ENCODE results near the gene ARHGEF28. TPM values are rescaled to one million over a fixed set of nuclear protein-coding genes. Genes with fewer than 3 reads are reported as not detected.
A peak's percentile ranks its signal among the peaks of the same experiment; 100 is the strongest.

Gene ARHGEF28
- total RNA-seq, 2 donors from 2014 or later: 0.17 to 0.53 TPM

GRCh38 chr5:73825199-73825598 lies 199.2 kb downstream of the ARHGEF28 start:
- Mint-ChIP-seq H3K9me3 (no peaks in the 10 kb centered on the region), H3K27ac (no peak overlapping the region), H3K4me3 (no peak overlapping the region), H3K4me1 (ENCODE audit: low read depth in 2 of 2) (no peaks in the 10 kb centered on the region), H3K36me3 (no peaks in the 10 kb centered on the region), H3K27me3 (peaks cover 0 to 2% of the 10 kb centered on the region in 2 donors)
- DNase-seq (ENCODE audit: low spot score) (no peak), ATAC-seq (peak in 1 of 2 donors; percentile 32)

GRCh38 chr5:73825736-73826135 lies 199.7 kb downstream of the ARHGEF28 start:
- Mint-ChIP-seq H3K27ac (no peak overlapping the region), H3K27me3 (peaks cover 0 to 2% of the 10 kb centered on the region in 2 donors), H3K9me3 (no peaks in the 10 kb centered on the region), H3K4me1 (ENCODE audit: low read depth in 2 of 2) (no peaks in the 10 kb centered on the region), H3K4me3 (no peak overlapping the region), H3K36me3 (no peaks in the 10 kb centered on the region)
- DNase-seq (ENCODE audit: low spot score): no peak
- ATAC-seq: peak in 1 of 2 donors; percentile 24

GRCh38 chr5:73826301-73827105 lies 200.5 kb downstream of the ARHGEF28 start:
- no peak overlapping the region for H3K27ac Mint-ChIP-seq
- peaks cover 0 to 2% of the 10 kb centered on the region in 2 donors for H3K27me3 Mint-ChIP-seq
- no peaks in the 10 kb centered on the region for H3K4me1 Mint-ChIP-seq (ENCODE audit: low read depth in 2 of 2)
- DNase-seq (ENCODE audit: low spot score) (no peak), ATAC-seq (no peak)
- no peaks in the 10 kb centered on the region for H3K36me3 Mint-ChIP-seq
- no peaks in the 10 kb centered on the region for H3K9me3 Mint-ChIP-seq
- H3K4me3 Mint-ChIP-seq: no peak overlapping the region

GRCh38 chr5:73827106-73827450 lies 201.1 kb downstream of the ARHGEF28 start:
- H3K27ac Mint-ChIP-seq: no peak overlapping the region
- no peaks in the 10 kb centered on the region for H3K4me1 Mint-ChIP-seq (ENCODE audit: low read depth in 2 of 2)
- DNase-seq (ENCODE audit: low spot score): no peak
- no peaks in the 10 kb centered on the region for H3K36me3 Mint-ChIP-seq
- H3K4me3 Mint-ChIP-seq: no peak overlapping the region
- H3K27me3 Mint-ChIP-seq: peaks cover 0 to 2% of the 10 kb centered on the region in 2 donors
- no peaks in the 10 kb centered on the region for H3K9me3 Mint-ChIP-seq
- no peak for ATAC-seq

GRCh38 chr5:73828465-73828864 lies 202.5 kb downstream of the ARHGEF28 start:
- ATAC-seq (no peak), DNase-seq (ENCODE audit: low spot score) (no peak)
- no peak overlapping the region for H3K4me3 Mint-ChIP-seq
- no peaks in the 10 kb centered on the region for H3K4me1 Mint-ChIP-seq (ENCODE audit: low read depth in 2 of 2)
- no peak overlapping the region for H3K27ac Mint-ChIP-seq
- peaks cover 0 to 2% of the 10 kb centered on the region in 2 donors for H3K27me3 Mint-ChIP-seq
- no peaks in the 10 kb centered on the region for H3K9me3 Mint-ChIP-seq
- H3K36me3 Mint-ChIP-seq: no peaks in the 10 kb centered on the region

- ATAC-seq: no peak
- Mint-ChIP-seq H3K9me3 (no peaks in the 10 kb centered on the region), H3K4me3 (no peak overlapping the region), H3K27me3 (peaks cover 0 to 2% of the 10 kb centered on the region in 2 donors), H3K27ac (no peak overlapping the region), H3K4me1 (ENCODE audit: low read depth in 2 of 2) (no peaks in the 10 kb centered on the region), H3K36me3 (no peaks in the 10 kb centered on the region)
- DNase-seq (ENCODE audit: low spot score): no peak
Measured at GRCh38 chr5:73830646-73831045, 204.7 kb downstream of the ARHGEF28 start.

GRCh38 chr5:73831066-73831465 lies 205.1 kb downstream of the ARHGEF28 start:
- Mint-ChIP-seq H3K27ac (no peak overlapping the region), H3K9me3 (no peaks in the 10 kb centered on the region), H3K4me1 (ENCODE audit: low read depth in 2 of 2) (no peaks in the 10 kb centered on the region), H3K36me3 (no peaks in the 10 kb centered on the region), H3K27me3 (peaks cover 0 to 2% of the 10 kb centered on the region in 2 donors), H3K4me3 (no peak overlapping the region)
- no peak for DNase-seq (ENCODE audit: low spot score)
- ATAC-seq: no peak

GRCh38 chr5:73834693-73835092 lies 208.7 kb downstream of the ARHGEF28 start:
- peaks cover 0 to 3% of the 10 kb centered on the region in 2 donors for H3K27me3 Mint-ChIP-seq
- H3K4me1 Mint-ChIP-seq (ENCODE audit: low read depth in 2 of 2): no peaks in the 10 kb centered on the region
- no peaks in the 10 kb centered on the region for H3K36me3 Mint-ChIP-seq
- H3K9me3 Mint-ChIP-seq: no peaks in the 10 kb centered on the region
- H3K27ac Mint-ChIP-seq: no peak overlapping the region
- H3K4me3 Mint-ChIP-seq: no peak overlapping the region
- DNase-seq (ENCODE audit: low spot score) (no peak), ATAC-seq (no peak)

- no peak for ATAC-seq
- Mint-ChIP-seq H3K36me3 (no peaks in the 10 kb centered on the region), H3K4me3 (no peak overlapping the region), H3K9me3 (no peaks in the 10 kb centered on the region), H3K27me3 (peaks cover 0 to 3% of the 10 kb centered on the region in 2 donors), H3K27ac (no peak overlapping the region), H3K4me1 (ENCODE audit: low read depth in 2 of 2) (no peaks in the 10 kb centered on the region)
- DNase-seq (ENCODE audit: low spot score): no peak
Measured at GRCh38 chr5:73835726-73836125, 209.7 kb downstream of the ARHGEF28 start.

- DNase-seq (ENCODE audit: low spot score) (no peak), ATAC-seq (no peak)
- Mint-ChIP-seq H3K27me3 (peaks cover 0 to 3% of the 10 kb centered on the region in 2 donors), H3K4me1 (ENCODE audit: low read depth in 2 of 2) (no peaks in the 10 kb centered on the region), H3K36me3 (no peaks in the 10 kb centered on the region), H3K9me3 (no peaks in the 10 kb centered on the region), H3K4me3 (no peak overlapping the region), H3K27ac (no peak overlapping the region)
Measured at GRCh38 chr5:73836607-73837006, 210.6 kb downstream of the ARHGEF28 start.

- Mint-ChIP-seq H3K36me3 (no peaks in the 10 kb centered on the region), H3K4me1 (ENCODE audit: low read depth in 2 of 2) (no peaks in the 10 kb centered on the region), H3K27ac (no peak overlapping the region), H3K9me3 (no peaks in the 10 kb centered on the region), H3K27me3 (peaks cover 0 to 3% of the 10 kb centered on the region in 2 donors), H3K4me3 (no peak overlapping the region)
- ATAC-seq (no peak), DNase-seq (ENCODE audit: low spot score) (no peak)
Measured at GRCh38 chr5:73838901-73839300, 212.9 kb downstream of the ARHGEF28 start.

- Mint-ChIP-seq H3K27me3 (peaks cover 0 to 3% of the 10 kb centered on the region in 2 donors), H3K4me1 (ENCODE audit: low read depth in 2 of 2) (no peaks in the 10 kb centered on the region), H3K9me3 (no peaks in the 10 kb centered on the region), H3K36me3 (no peaks in the 10 kb centered on the region), H3K4me3 (no peak overlapping the region), H3K27ac (no peak overlapping the region)
- DNase-seq (ENCODE audit: low spot score): no peak
- ATAC-seq: no peak
Measured at GRCh38 chr5:73841641-73842040, 215.6 kb downstream of the ARHGEF28 start.

GRCh38 chr5:73844165-73844564 lies 218.2 kb downstream of the ARHGEF28 start:
- ATAC-seq (no peak), DNase-seq (ENCODE audit: low spot score) (no peak)
- Mint-ChIP-seq H3K27me3 (no peaks in the 10 kb centered on the region), H3K27ac (no peak overlapping the region), H3K4me3 (no peak overlapping the region), H3K4me1 (ENCODE audit: low read depth in 2 of 2) (no peaks in the 10 kb centered on the region), H3K36me3 (no peaks in the 10 kb centered on the region), H3K9me3 (no peaks in the 10 kb centered on the region)

GRCh38 chr5:73851471-73852181 lies 225.6 kb downstream of the ARHGEF28 start:
- Mint-ChIP-seq H3K36me3 (no peaks in the 10 kb centered on the region), H3K27me3 (no peaks in the 10 kb centered on the region), H3K27ac (no peak overlapping the region), H3K4me1 (ENCODE audit: low read depth in 2 of 2) (no peaks in the 10 kb centered on the region), H3K9me3 (no peaks in the 10 kb centered on the region), H3K4me3 (no peak overlapping the region)
- DNase-seq (ENCODE audit: low spot score): no peak
- no peak for ATAC-seq

Data from natural killer cell treated with Interleukin-12 subunit alpha and Interleukin-12 subunit beta and Interleukin-15 and Interleukin-18, amount 100 ng/mL, for 72 hours (primary cell).